Mesenchymal stem cell (in vitro differentiated cells and primary cell): Measurements from ENCODE around the gene AKAP6.
"Not testable (repeated sequence)": the region's sequence is repeated elsewhere in the genome, so short reads cannot be mapped to it uniquely, and the experiment has no call there.

Experiments
- DNase-seq: peaks from one replicate; pipeline ENCODE4 v3.0.0-alpha.2; 2013
- H2AFZ ChIP-seq: one replicate; pipeline ENCODE4 v1.6.1; 2013; ENCODE audit warnings: low read depth, mild to moderate bottlenecking, control low read depth, inconsistent platforms, low read length, moderate library complexity
- H2AK5ac ChIP-seq: 2 replicates; pipeline ENCODE4 v1.6.1; 2013; ENCODE audit warnings: low read length, moderate library complexity, mild to moderate bottlenecking, inconsistent platforms; ENCODE audit not compliant: severe bottlenecking
- H2BK120ac ChIP-seq: one replicate; pipeline ENCODE4 v1.6.1; 2013; ENCODE audit warnings: low read depth, mild to moderate bottlenecking, inconsistent platforms, low read length, moderate library complexity
- H2BK12ac ChIP-seq, 2 experiments: one replicate each; pipeline ENCODE4 v1.6.1; 2013; ENCODE audit warnings: inconsistent platforms in 2 of 2, low read length in 2 of 2, mild to moderate bottlenecking in 2 of 2, moderate library complexity in 2 of 2, control low read depth in 1 of 2
- H2BK15ac ChIP-seq: one replicate; pipeline ENCODE4 v1.6.1; 2013; ENCODE audit warnings: mild to moderate bottlenecking, low read depth, inconsistent platforms; ENCODE audit not compliant: poor library complexity, severe bottlenecking
- H2BK5ac ChIP-seq: 2 replicates; pipeline ENCODE4 v1.6.1; 2013; ENCODE audit warnings: low read depth, mild to moderate bottlenecking, low read length, control low read depth, inconsistent platforms; ENCODE audit not compliant: poor library complexity, severe bottlenecking
- H3K14ac ChIP-seq, 2 experiments: one replicate each; pipeline ENCODE4 v1.6.1; 2013; ENCODE audit warnings: inconsistent platforms in 2 of 2, low read length in 2 of 2, control low read depth in 1 of 2, mild to moderate bottlenecking in 1 of 2, moderate library complexity in 1 of 2
- H3K18ac ChIP-seq, 2 experiments: one replicate each; pipeline ENCODE4 v1.6.1; 2013; ENCODE audit warnings: inconsistent platforms in 2 of 2, low read length in 2 of 2, control low read depth in 1 of 2, low read depth in 1 of 2, mild to moderate bottlenecking in 1 of 2
- H3K23ac ChIP-seq, 2 experiments: one replicate each; pipeline ENCODE4 v1.6.1; 2013; ENCODE audit warnings: inconsistent platforms in 2 of 2, low read length in 2 of 2, mild to moderate bottlenecking in 2 of 2, moderate library complexity in 2 of 2, control low read depth in 1 of 2
- H3K27ac ChIP-seq: 2 replicates; pipeline ENCODE4 v1.5.1; 2013; ENCODE audit warnings: mild to moderate bottlenecking, moderate library complexity, low read length, control low read depth, inconsistent platforms; ENCODE audit not compliant: poor library complexity, severe bottlenecking
- H3K27me3 ChIP-seq, 2 experiments: 2 replicates each; pipeline versions ENCODE4 v1.6.1 to v1.7.0; 2013; ENCODE audit warnings: low read length in 2 of 2, mild to moderate bottlenecking in 2 of 2, moderate library complexity in 2 of 2, control low read depth in 1 of 2, inconsistent platforms in 1 of 2; ENCODE audit not compliant: control insufficient read depth in 1 of 2, insufficient read depth in 1 of 2
- H3K36me3 ChIP-seq, 2 experiments: 2 replicates each; pipeline versions ENCODE4 v1.6.1 to v1.7.0; 2013; ENCODE audit warnings: low read length in 2 of 2, control low read depth in 1 of 2, inconsistent platforms in 1 of 2, low read depth in 1 of 2, mild to moderate bottlenecking in 1 of 2; ENCODE audit not compliant: insufficient read depth in 2 of 2, control insufficient read depth in 1 of 2
- H3K4ac ChIP-seq, 2 experiments: one replicate each; pipeline ENCODE4 v1.6.1; 2013; ENCODE audit warnings: inconsistent platforms in 2 of 2, low read length in 2 of 2, mild to moderate bottlenecking in 2 of 2, moderate library complexity in 2 of 2, control low read depth in 1 of 2, low read depth in 1 of 2
- H3K4me1 ChIP-seq: 2 replicates; pipeline ENCODE4 v1.6.1; 2013; ENCODE audit warnings: low read depth, low read length, control low read depth; ENCODE audit not compliant: control insufficient read depth, insufficient read depth
- H3K4me2 ChIP-seq: 2 replicates; pipeline ENCODE4 v1.6.1; 2013; ENCODE audit warnings: low read length, mild to moderate bottlenecking, inconsistent platforms; ENCODE audit not compliant: poor library complexity, severe bottlenecking
- H3K4me3 ChIP-seq, 2 experiments: 2 replicates each; pipeline versions ENCODE4 v1.5.1 to v1.7.0; 2013; ENCODE audit warnings: low read length in 2 of 2, mild to moderate bottlenecking in 2 of 2, control low read depth in 1 of 2, low read depth in 1 of 2; ENCODE audit not compliant: insufficient read depth in 1 of 2
- H3K79me1 ChIP-seq: replicated peaks from 2 replicates; pipeline ENCODE4 v1.6.1; 2013; ENCODE audit warnings: mild to moderate bottlenecking, control low read depth, low read length, inconsistent platforms; ENCODE audit not compliant: poor library complexity, severe bottlenecking
- H3K9ac ChIP-seq: 2 replicates; pipeline ENCODE4 v1.7.0; 2013; ENCODE audit warnings: mild to moderate bottlenecking, low read length, moderate library complexity
- H3K9me3 ChIP-seq: 2 replicates; pipeline ENCODE4 v1.7.0; 2013; ENCODE audit warnings: mild to moderate bottlenecking, low read length; ENCODE audit not compliant: control insufficient read depth
- H4K8ac ChIP-seq: one replicate; pipeline ENCODE4 v1.6.1; 2013; ENCODE audit warnings: inconsistent platforms, mild to moderate bottlenecking, low read length, moderate library complexity
- H4K91ac ChIP-seq: one replicate; pipeline ENCODE4 v1.6.1; 2013; ENCODE audit warnings: mild to moderate bottlenecking, low read length, inconsistent platforms
- WGBS: methylation state at CpG from one replicate; pipeline ENCODE4 v1.1.7; 2013; ENCODE audit warnings: mixed read lengths; 5-methylcytosine and 5-hydroxymethylcytosine counted together

Gene AKAP6

DNA sequence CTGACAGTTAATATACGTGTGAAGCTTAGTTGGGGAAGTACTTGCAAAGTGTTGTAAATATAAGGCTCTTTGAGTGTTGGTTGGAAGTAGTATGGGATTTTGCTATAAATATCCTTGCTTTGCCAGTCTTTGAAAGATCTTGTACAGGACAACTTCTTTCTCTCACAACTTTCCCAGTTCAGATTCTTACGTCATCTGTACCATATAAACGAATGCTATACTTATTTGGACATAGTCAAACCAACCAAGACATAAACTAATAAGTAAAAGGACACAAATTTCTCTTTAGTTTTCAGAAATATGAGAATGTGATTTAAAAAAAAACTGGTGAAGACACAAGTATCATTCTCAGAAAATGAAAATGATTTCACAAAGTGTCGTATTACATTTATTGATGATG, 456.5 kb downstream of the AKAP6 start:
- Histone ChIP-seq H3K79me1 (no peaks in the 10 kb centered on the region), H4K8ac (no peak overlapping the region), H2AFZ (no peak overlapping the region), H3K36me3 (no peaks in the 10 kb centered on the region), H3K27ac (no peak overlapping the region), H2AK5ac (no peak overlapping the region), H2BK15ac (no peak overlapping the region), H4K91ac (no peak overlapping the region), H3K4ac (no peak overlapping the region), H3K14ac (no peak overlapping the region), H3K27me3 (no peaks in the 10 kb centered on the region), H3K9ac (no peak overlapping the region), H3K18ac (no peak overlapping the region), H3K4me2 (no peak overlapping the region), H2BK5ac (no peak overlapping the region), H3K9me3 (no peaks in the 10 kb centered on the region), H3K4me3 (no peak overlapping the region), H2BK12ac (no peak overlapping the region), H3K23ac (no peak overlapping the region), H3K4me1 (no peaks in the 10 kb centered on the region), H2BK120ac (no peak overlapping the region)
- 67% methylated on average over 3 of the region's 4 CpGs for WGBS
- no peak for DNase-seq

DNA sequence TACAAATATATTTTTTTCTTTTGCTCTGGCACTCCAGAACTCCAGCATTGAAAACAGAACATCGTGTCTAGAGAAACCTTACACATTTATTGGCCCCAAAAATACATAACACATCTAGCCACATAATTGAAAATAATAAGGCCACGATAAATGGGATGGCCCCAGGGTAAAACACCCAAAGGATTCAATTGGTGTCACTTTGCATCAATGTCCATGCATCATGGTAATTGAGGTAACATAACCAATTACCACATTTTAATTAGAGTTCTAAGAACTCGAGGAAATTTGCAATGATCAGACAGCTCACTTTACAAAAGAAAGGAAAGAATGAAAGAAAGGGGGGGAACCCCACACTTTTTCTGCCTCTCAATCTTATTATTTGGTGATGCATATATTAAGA, 457.8 kb downstream of the AKAP6 start:
- no peak overlapping the region for H2BK5ac ChIP-seq
- H2AK5ac ChIP-seq, result no peak overlapping the region
- H3K4ac ChIP-seq, result no peak overlapping the region
- H4K8ac ChIP-seq, result no peak overlapping the region
- H2AFZ ChIP-seq, result no peak overlapping the region
- no peak overlapping the region for H3K27ac ChIP-seq
- H3K27me3 ChIP-seq, result no peaks in the 10 kb centered on the region
- H2BK12ac ChIP-seq, result no peak overlapping the region
- no peaks in the 10 kb centered on the region for H3K79me1 ChIP-seq
- no peak overlapping the region for H3K9ac ChIP-seq
- no peak overlapping the region for H2BK120ac ChIP-seq
- H3K9me3 ChIP-seq, result peaks cover 5% of the 10 kb centered on the region
- no peaks in the 10 kb centered on the region for H3K4me1 ChIP-seq
- 88% methylated on average over 2 of the region's 3 CpGs for WGBS
- H3K36me3 ChIP-seq, result no peaks in the 10 kb centered on the region
- H3K4me2 ChIP-seq, result no peak overlapping the region
- no peak overlapping the region for H3K23ac ChIP-seq
- H3K18ac ChIP-seq, result no peak overlapping the region
- no peak for DNase-seq
- H2BK15ac ChIP-seq, result no peak overlapping the region
- H3K14ac ChIP-seq, result no peak overlapping the region
- no peak overlapping the region for H4K91ac ChIP-seq
- no peak overlapping the region for H3K4me3 ChIP-seq

DNA sequence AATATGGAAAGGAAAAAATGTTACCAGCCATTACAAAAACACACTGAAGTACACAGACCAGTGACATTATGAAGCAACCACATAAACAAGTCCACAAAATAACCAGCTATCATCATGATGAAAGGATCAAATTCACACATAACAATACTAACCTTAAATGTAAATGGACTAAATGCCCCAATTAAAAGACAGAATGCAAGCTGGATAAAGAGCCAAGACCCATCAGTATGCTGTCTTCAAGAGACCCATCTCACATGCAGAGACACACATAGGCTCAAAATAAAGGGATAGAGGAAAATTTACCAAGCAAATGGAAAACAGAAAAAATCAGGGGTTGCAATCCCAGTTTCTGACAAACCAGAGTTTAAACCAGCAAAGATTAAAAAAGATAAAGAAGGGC, 463.9 kb downstream of the AKAP6 start:
- H3K27me3 ChIP-seq, H3K79me1 ChIP-seq, H3K36me3 ChIP-seq, H3K27ac ChIP-seq, DNase-seq, H3K18ac ChIP-seq, H2BK120ac ChIP-seq, H3K4ac ChIP-seq, H3K4me1 ChIP-seq, H2BK15ac ChIP-seq, H4K91ac ChIP-seq, H4K8ac ChIP-seq, H2AK5ac ChIP-seq, H3K9ac ChIP-seq, H3K23ac ChIP-seq, H2AFZ ChIP-seq, H3K4me2 ChIP-seq, H2BK5ac ChIP-seq, H3K14ac ChIP-seq, H2BK12ac ChIP-seq, H3K4me3 ChIP-seq: not testable (repeated sequence)
- H3K9me3 ChIP-seq, result peaks cover 32% of the 10 kb centered on the region

DNA sequence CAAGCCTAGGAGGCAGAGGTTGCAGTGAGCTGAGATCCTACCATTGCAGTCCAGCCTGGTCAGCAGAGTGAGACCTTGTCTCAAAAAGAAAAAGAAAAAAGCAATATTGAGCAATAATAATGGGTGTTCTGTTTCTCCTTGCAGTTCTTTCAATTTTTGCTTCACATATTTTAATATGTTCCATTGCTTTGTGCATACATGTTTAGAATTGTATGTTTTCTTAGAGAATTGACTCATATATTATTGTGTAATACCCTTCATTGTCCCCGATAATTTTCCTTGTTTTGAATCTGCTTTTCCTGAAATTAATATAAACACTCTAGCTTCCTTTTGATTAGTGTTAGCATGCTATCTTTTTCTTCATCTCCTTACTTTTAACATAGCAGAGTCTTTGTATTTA, 471.2 kb downstream of the AKAP6 start:
- Histone ChIP-seq H2BK120ac (no peak overlapping the region), H3K9me3 (peaks cover 39% of the 10 kb centered on the region), H3K4me1 (no peaks in the 10 kb centered on the region), H2AFZ (no peak overlapping the region), H2BK12ac (no peak overlapping the region), H3K36me3 (no peaks in the 10 kb centered on the region), H2BK5ac (no peak overlapping the region), H3K4ac (no peak overlapping the region), H3K4me2 (no peak overlapping the region), H3K14ac (no peak overlapping the region), H3K23ac (no peak overlapping the region), H3K27ac (no peak overlapping the region), H2AK5ac (no peak overlapping the region), H3K9ac (no peak overlapping the region), H4K8ac (no peak overlapping the region), H3K79me1 (no peaks in the 10 kb centered on the region), H3K4me3 (no peak overlapping the region), H3K18ac (no peak overlapping the region), H2BK15ac (no peak overlapping the region), H4K91ac (no peak overlapping the region), H3K27me3 (no peaks in the 10 kb centered on the region)
- no CpG with 5 or more reads among the region's 1 CpG for WGBS
- no peak for DNase-seq
